ENCODE results near the gene ASXL2. TPM values are rescaled to one million over a fixed set of nuclear protein-coding genes. Genes with fewer than 3 reads are reported as not detected.

Gene ASXL2
- total and polyA plus RNA-seq, 2 of the 13 experiments (the other 11 are each of a cell fraction or from before 2014, with no cell fraction given), result 12.1 to 19.2 TPM

DNA sequence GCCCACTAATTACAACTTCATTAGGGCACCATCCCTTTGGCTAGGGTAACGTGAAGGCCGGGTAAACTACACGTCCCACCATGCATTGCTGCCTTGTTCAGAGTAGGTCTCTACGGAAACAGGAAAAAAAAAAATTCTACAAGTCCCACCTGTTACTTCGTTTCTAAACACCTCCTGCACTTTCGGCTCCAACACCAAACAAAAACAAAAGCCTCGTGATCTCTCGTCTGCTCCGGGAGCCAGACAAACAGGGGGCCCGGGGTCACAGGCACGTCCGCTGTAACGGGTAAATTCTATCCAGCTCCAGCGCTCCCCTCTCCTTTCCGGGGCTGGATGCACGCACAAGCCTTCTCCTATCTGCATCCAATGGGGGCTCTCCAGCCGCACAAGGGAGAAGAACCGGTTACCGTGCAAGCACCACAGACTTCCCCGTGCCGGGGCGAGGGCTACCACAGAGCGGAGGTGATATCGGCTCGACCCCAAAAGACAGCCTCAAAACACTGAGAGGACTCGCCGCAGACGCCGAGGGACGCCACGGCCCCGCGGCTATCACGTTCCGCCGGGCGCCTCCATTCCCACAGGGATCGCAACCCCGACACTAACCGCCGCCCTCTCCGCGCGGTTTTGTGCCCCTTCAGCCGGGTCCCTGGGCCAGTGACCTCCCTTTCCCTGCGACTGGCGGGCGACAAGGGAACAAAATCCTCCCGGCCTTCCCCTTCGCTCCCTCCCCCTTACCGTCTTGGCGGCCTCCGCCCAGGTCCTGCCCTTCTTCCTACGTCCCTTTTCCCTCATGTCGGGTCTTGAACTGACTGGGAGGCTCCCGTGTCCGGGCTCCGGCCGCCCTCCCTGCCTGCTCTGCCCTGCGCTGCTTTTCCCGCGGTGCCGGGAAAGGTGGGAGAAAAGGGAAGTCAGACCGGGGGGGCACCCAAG lies 591 bp downstream of the ASXL2 start (continued):
- TF ChIP-seq, protein P1, sequence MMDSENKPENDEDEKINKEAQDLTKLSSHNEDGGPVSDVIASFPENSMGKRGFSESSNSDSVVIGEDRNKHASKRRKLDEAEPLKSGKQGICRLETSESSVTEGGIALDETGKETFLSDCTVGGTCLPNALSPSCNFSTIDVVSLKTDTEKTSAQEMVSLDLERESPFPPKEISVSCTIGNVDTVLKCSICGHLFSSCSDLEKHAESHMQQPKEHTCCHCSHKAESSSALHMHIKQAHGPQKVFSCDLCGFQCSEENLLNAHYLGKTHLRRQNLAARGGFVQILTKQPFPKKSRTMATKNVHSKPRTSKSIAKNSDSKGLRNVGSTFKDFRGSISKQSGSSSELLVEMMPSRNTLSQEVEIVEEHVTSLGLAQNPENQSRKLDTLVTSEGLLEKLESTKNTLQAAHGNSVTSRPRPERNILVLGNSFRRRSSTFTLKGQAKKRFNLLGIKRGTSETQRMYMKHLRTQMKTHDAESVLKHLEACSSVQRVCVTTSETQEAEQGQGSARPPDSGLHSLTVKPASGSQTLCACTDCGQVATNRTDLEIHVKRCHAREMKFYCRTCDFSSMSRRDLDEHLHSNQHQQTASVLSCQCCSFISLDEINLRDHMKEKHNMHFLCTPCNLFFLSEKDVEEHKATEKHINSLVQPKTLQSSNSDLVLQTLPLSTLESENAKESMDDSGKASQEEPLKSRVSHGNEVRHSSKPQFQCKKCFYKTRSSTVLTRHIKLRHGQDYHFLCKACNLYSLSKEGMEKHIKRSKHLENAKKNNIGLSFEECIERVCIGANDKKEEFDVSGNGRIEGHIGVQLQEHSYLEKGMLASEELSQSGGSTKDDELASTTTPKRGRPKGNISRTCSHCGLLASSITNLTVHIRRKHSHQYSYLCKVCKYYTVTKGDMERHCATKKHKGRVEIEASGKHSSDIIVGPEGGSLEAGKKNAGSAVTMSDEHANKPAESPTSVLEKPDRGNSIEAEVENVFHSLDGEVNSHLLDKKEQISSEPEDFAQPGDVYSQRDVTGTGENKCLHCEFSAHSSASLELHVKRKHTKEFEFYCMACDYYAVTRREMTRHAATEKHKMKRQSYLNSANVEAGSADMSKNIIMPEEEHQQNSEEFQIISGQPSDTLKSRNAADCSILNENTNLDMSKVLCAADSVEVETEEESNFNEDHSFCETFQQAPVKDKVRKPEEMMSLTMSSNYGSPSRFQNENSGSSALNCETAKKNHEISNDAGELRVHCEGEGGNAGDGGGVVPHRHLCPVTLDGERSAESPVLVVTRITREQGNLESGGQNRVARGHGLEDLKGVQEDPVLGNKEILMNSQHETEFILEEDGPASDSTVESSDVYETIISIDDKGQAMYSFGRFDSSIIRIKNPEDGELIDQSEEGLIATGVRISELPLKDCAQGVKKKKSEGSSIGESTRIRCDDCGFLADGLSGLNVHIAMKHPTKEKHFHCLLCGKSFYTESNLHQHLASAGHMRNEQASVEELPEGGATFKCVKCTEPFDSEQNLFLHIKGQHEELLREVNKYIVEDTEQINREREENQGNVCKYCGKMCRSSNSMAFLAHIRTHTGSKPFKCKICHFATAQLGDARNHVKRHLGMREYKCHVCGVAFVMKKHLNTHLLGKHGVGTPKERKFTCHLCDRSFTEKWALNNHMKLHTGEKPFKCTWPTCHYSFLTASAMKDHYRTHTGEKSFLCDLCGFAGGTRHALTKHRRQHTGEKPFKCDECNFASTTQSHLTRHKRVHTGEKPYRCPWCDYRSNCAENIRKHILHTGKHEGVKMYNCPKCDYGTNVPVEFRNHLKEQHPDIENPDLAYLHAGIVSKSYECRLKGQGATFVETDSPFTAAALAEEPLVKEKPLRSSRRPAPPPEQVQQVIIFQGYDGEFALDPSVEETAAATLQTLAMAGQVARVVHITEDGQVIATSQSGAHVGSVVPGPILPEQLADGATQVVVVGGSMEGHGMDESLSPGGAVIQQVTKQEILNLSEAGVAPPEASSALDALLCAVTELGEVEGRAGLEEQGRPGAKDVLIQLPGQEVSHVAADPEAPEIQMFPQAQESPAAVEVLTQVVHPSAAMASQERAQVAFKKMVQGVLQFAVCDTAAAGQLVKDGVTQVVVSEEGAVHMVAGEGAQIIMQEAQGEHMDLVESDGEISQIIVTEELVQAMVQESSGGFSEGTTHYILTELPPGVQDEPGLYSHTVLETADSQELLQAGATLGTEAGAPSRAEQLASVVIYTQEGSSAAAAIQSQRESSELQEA (CRISPR knock-in tag; IDR thresholded peaks at IDR 0.05; ENCODE audit: not compliant biosample characterization), result peak; percentile 39
- TF ChIP-seq, protein P2, sequence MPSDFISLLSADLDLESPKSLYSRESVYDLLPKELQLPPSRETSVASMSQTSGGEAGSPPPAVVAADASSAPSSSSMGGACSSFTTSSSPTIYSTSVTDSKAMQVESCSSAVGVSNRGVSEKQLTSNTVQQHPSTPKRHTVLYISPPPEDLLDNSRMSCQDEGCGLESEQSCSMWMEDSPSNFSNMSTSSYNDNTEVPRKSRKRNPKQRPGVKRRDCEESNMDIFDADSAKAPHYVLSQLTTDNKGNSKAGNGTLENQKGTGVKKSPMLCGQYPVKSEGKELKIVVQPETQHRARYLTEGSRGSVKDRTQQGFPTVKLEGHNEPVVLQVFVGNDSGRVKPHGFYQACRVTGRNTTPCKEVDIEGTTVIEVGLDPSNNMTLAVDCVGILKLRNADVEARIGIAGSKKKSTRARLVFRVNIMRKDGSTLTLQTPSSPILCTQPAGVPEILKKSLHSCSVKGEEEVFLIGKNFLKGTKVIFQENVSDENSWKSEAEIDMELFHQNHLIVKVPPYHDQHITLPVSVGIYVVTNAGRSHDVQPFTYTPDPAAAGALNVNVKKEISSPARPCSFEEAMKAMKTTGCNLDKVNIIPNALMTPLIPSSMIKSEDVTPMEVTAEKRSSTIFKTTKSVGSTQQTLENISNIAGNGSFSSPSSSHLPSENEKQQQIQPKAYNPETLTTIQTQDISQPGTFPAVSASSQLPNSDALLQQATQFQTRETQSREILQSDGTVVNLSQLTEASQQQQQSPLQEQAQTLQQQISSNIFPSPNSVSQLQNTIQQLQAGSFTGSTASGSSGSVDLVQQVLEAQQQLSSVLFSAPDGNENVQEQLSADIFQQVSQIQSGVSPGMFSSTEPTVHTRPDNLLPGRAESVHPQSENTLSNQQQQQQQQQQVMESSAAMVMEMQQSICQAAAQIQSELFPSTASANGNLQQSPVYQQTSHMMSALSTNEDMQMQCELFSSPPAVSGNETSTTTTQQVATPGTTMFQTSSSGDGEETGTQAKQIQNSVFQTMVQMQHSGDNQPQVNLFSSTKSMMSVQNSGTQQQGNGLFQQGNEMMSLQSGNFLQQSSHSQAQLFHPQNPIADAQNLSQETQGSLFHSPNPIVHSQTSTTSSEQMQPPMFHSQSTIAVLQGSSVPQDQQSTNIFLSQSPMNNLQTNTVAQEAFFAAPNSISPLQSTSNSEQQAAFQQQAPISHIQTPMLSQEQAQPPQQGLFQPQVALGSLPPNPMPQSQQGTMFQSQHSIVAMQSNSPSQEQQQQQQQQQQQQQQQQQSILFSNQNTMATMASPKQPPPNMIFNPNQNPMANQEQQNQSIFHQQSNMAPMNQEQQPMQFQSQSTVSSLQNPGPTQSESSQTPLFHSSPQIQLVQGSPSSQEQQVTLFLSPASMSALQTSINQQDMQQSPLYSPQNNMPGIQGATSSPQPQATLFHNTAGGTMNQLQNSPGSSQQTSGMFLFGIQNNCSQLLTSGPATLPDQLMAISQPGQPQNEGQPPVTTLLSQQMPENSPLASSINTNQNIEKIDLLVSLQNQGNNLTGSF (CRISPR knock-in tag; IDR thresholded peaks at IDR 0.05), result no peak
- TF ChIP-seq SP140L (CRISPR knock-in tag; IDR thresholded peaks at IDR 0.05; ENCODE audit: borderline replicate concordance) (0 out of 2 replicates have a peak, but pooled peaks have one; percentile 32), THAP11 (CRISPR knock-in tag; IDR thresholded peaks at IDR 0.05) (peak; percentile 97), ZNF619 (CRISPR knock-in tag; IDR thresholded peaks at IDR 0.05) (peak; percentile 23; the same call in 1 of the 2 replicates), DMAP1 (CRISPR knock-in tag; IDR thresholded peaks at IDR 0.05) (peak; percentile 14; the same call in 1 of the 2 replicates)
- TF ChIP-seq, protein P3, sequence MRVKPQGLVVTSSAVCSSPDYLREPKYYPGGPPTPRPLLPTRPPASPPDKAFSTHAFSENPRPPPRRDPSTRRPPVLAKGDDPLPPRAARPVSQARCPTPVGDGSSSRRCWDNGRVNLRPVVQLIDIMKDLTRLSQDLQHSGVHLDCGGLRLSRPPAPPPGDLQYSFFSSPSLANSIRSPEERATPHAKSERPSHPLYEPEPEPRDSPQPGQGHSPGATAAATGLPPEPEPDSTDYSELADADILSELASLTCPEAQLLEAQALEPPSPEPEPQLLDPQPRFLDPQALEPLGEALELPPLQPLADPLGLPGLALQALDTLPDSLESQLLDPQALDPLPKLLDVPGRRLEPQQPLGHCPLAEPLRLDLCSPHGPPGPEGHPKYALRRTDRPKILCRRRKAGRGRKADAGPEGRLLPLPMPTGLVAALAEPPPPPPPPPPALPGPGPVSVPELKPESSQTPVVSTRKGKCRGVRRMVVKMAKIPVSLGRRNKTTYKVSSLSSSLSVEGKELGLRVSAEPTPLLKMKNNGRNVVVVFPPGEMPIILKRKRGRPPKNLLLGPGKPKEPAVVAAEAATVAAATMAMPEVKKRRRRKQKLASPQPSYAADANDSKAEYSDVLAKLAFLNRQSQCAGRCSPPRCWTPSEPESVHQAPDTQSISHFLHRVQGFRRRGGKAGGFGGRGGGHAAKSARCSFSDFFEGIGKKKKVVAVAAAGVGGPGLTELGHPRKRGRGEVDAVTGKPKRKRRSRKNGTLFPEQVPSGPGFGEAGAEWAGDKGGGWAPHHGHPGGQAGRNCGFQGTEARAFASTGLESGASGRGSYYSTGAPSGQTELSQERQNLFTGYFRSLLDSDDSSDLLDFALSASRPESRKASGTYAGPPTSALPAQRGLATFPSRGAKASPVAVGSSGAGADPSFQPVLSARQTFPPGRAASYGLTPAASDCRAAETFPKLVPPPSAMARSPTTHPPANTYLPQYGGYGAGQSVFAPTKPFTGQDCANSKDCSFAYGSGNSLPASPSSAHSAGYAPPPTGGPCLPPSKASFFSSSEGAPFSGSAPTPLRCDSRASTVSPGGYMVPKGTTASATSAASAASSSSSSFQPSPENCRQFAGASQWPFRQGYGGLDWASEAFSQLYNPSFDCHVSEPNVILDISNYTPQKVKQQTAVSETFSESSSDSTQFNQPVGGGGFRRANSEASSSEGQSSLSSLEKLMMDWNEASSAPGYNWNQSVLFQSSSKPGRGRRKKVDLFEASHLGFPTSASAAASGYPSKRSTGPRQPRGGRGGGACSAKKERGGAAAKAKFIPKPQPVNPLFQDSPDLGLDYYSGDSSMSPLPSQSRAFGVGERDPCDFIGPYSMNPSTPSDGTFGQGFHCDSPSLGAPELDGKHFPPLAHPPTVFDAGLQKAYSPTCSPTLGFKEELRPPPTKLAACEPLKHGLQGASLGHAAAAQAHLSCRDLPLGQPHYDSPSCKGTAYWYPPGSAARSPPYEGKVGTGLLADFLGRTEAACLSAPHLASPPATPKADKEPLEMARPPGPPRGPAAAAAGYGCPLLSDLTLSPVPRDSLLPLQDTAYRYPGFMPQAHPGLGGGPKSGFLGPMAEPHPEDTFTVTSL (CRISPR knock-in tag; IDR thresholded peaks at IDR 0.05; ENCODE audit: borderline replicate concordance), result peak; percentile 16; the same call in 1 of the 2 replicates
